G401 (cell line): Measurements from ENCODE around the gene SERPINE3. TPM values are rescaled to one million over a fixed set of nuclear protein-coding genes. Genes with fewer than 3 reads are reported as not detected.

Experiments
- DNase-seq: peaks from one replicate; pipeline ENCODE4 v3.0.0-alpha.2; 2015; ENCODE audit warnings: low spot score
- in situ Hi-C: cut with HindIII; loops from 2 replicates; pipeline ENCODE4 v1.10.0; 2016; ENCODE audit warnings: low sequenced_read_pairs, mixed read lengths
- total RNA-seq: library from RNA; depleted of rRNA; stranded (reverse); fragments of >200 nt; shearing (Covaris generic); gene quantifications from 2 replicates; pipeline ENCODE4 v1.2.3, GENCODE V29; 2014

The SERPINE3 gene
- total RNA-seq, 1 experiment from 2014 or later = not detected

GRCh38 chr13:51349016-51349415, 9.5 kb downstream of the SERPINE3 start:
- DNase-seq = no peak
- in situ Hi-C loops = no loop called here

- no peak for DNase-seq
- in situ Hi-C loops = no loop called here
These were observed 15.7 kb downstream of the SERPINE3 start for GRCh38 chr13:51355217-51355616.

DNA sequence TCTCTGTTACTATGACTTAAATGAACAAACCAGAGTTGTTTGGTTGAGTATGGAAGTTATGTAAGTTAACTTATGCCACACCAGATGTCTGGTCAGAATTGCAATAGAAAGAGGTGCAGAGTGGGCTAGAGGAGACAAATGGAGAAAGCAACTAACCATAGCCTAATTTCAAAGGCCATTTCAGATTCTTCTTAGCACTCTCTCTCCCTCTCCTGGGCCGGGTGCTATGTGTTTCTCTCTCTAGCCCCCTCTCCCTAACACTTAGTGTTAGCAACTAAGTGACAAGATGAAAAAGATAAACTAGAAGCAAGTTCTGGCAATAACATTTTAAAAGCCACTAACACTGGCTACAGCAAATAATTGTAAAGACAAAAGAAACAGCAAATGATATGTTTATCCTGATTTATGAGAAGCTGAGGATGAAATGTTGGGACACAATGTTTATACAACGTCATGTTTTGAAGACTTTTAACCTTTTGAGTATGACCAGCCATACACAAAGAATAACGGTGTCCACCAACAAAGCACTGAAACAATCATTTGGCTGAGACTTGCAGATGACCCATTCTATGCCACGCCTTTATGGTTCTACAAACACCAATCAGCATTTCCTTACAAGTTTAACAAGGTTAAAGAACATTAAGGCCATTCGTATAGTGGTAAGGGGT, 18.6 kb downstream of the SERPINE3 start:
- in situ Hi-C loops = no loop called here
- DNase-seq = no peak

GRCh38 chr13:51359352-51359751, 19.9 kb downstream of the SERPINE3 start:
- in situ Hi-C loops = no loop called here
- DNase-seq = no peak

GRCh38 chr13:51360489-51360888, 21.0 kb downstream of the SERPINE3 start:
- in situ Hi-C loops = no loop called here

GRCh38 chr13:51361106-51361505, 21.6 kb downstream of the SERPINE3 start:
- no peak for DNase-seq
- in situ Hi-C loops = no loop called here

More at GRCh38 chr13:51360489-51360888, 21.0 kb downstream of the SERPINE3 start:
- DNase-seq = no peak

DNA sequence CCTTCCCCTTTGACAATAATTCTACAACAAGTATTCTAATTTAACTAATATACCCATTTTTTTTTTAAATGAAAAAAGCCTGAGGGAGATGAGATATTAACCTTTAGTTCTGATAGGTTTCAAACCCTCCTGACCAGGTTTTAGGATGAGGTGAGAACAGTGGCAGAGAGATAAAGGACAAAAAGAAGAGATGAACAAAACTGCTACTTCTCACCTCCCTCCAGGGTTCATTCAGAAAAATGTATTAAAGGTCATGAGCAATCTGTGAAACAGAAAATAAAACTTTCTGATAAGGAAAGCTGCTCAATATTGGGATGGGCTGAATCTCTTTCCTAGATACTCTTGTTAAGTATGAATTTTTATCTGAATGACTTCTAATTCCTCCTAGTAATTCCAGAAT, 24.1 kb downstream of the SERPINE3 start:
- DNase-seq = no peak
- in situ Hi-C loops = no loop called here

- DNase-seq = no peak
- in situ Hi-C loops = no loop called here
These were observed 25.0 kb downstream of the SERPINE3 start for GRCh38 chr13:51364404-51365008.

DNA sequence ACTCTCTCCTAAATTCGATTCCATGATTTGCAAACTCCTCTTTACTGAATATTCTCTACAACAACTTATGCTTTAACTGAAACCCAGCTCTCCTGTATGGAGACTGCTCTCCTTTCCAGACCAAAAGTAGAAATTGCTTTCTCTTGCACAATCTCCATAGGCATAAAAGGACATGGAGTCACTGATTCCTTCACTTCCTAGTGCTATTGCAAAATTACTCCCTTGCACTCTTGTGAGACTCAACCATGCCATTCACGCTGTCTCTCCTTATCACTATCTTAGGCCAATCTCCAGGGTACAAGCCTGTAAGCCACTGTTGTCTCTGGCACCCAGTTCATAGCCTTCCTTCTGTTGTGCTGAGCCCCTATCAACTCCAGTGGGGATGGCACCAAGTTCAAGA, 30.6 kb downstream of the SERPINE3 start:
- in situ Hi-C loops = no loop called here
- DNase-seq = no peak

GRCh38 chr13:51370811-51371210, 31.3 kb downstream of the SERPINE3 start:
- in situ Hi-C loops = no loop called here
- DNase-seq = no peak

- in situ Hi-C loops = no loop called here
- no peak for DNase-seq
These were observed 32.4 kb downstream of the SERPINE3 start for GRCh38 chr13:51371768-51372399.

GRCh38 chr13:51373451-51373850, 34.0 kb downstream of the SERPINE3 start:
- no peak for DNase-seq
- in situ Hi-C loops = no loop called here

GRCh38 chr13:51380269-51380668, 40.8 kb downstream of the SERPINE3 start:
- no peak for DNase-seq
- in situ Hi-C loops = no loop called here

DNA sequence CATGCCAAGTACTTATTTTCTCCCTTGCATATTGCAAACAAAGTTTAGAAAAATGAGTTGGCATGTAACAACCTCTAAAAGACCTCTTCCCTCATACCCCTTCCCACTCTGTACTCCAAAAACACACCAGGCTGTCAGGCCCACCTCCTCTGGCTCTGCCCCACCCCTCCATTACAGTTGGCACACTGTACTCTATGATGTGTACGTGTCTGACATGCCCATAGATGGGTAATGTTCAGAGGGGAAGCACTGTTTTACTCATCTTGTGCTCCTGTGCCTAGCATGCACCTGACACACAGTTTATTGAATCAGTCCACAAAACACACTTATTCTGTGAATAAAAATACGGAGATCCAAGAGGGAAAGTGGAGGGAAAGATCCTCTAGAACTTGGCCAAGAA, 45.6 kb downstream of the SERPINE3 start:
- no peak for DNase-seq
- in situ Hi-C loops = no loop called here

- no peak for DNase-seq
- in situ Hi-C loops = no loop called here
These were observed 55.2 kb downstream of the SERPINE3 start for GRCh38 chr13:51394724-51395123.

DNA sequence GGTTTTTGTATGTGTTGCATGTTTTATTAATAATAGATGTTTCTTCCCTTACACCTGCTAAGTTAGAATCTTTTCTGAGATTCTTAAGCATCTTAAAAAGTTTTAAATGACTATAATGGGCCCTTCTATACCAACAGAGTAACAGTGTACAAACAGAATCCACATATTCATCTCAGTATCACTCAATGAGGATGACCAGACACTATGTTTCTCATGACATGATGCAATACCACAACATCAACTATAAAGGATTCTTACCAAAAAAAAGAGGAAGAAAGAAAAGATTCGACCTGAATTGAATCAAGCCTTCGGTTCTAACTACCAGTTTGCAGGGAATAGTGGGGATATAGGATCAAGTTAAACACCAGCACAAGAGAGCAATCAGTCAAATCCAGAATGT, 56.9 kb downstream of the SERPINE3 start:
- DNase-seq = no peak
- in situ Hi-C loops = no loop called here

GRCh38 chr13:51397262-51397941, 57.9 kb downstream of the SERPINE3 start:
- peak; percentile 51 for DNase-seq

DNA sequence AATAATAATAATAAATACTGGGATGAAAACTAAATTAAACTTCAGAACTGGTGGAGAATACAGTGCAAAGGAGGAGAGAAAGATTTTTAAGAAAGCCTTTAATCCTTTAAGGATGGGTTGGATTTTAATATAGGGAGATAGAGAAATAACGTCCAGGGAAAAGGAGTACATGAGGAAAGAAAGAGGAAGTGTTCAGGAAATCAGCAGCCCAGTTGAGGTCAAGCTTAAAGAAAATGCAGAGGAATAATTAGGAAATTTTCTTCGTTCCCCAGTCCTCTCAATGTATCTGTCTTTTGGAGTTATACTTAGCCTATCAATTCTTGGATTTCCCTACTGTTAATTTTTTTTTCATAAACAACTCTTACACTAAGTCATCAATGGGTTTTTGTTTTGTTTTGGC, 65.7 kb downstream of the SERPINE3 start:
- in situ Hi-C loops = no loop called here

More at GRCh38 chr13:51397262-51397941, 57.9 kb downstream of the SERPINE3 start:
- in situ Hi-C loops = no loop called here

GRCh38 chr13:51412431-51412830, 72.9 kb downstream of the SERPINE3 start:
- in situ Hi-C loops = no loop called here

More for the DNA sequence above, 65.7 kb downstream of the SERPINE3 start:
- no peak for DNase-seq

More at GRCh38 chr13:51412431-51412830, 72.9 kb downstream of the SERPINE3 start:
- no peak for DNase-seq
